HG02885 (cell line): ENCODE data around the gene PER3.
"Not testable (repeated sequence)": the region's sequence is repeated elsewhere in the genome, so short reads cannot be mapped to it uniquely, and the experiment has no call there.

Source experiments
- ATAC-seq: cut with Tn5 transposase; IDR thresholded peaks from one replicate; pipeline ENCODE4 v1.9.1; 2021; ENCODE audit warnings: mild to moderate bottlenecking; ENCODE audit not compliant: unreplicated experiment, poor library complexity

The PER3 gene

DNA sequence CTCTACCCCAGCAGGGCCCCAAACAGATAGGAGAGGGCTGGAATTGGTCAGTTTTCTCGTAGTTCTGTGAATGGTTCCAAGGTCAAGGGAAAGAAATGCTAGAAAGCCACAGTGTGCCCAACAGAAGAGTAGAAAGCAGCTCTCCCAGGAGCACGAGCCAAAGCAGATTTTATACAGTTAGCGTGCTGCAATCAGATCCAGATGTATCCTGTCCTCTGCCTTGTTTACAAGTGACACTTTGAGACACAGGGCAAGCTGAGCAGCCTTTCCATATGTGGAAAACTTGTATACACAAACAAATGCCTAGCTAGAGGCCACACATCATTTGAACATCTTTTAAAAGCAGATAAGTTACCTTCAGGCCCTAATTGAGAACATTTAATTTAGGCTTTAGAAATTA, 6.5 kb upstream of the PER3 start:
- ATAC-seq: no peak

DNA sequence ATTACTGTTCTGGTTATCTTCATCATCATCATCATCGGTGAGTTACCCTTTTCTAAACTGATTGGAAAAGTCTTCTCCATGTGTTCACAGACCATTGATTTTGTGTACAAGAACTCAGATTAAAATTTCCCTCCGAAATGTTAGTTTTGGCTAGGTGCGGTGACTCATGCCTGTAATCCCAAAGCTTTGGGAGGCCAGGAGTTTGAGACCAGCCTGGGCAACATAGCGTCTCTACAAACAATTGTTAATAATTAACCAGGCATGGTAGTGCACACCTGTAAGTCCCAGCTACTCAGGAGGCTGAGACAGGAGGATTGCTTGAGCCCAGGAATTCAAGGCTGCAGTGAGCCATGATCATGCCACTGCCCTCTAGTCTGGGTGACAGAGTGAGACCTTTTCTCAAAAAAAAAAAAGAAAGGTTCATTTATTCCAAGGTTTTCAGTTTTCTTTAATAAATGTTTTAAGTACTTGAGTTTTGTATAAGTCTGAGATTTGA, 5.9 kb upstream of the PER3 start:
- ATAC-seq: no peak

DNA sequence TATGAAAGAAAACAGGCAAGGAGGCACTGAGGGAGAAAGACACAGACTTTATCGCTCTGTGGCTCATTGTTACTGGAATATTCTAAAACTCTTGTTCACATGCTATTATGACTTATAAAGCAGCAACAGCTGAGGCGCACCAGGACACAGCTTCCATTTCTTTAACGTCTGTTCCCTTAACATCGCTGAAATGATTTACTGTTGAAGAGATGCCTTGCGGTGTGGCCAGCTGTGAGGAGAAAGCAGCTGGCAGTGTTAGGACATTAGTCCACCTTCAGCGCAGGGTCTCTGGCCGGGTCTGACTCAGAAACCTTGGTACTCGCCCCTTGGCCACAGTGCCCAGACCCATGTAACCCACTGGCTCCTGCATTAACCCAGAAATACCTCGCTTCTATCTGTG, 3.1 kb upstream of the PER3 start:
- ATAC-seq: no peak

DNA sequence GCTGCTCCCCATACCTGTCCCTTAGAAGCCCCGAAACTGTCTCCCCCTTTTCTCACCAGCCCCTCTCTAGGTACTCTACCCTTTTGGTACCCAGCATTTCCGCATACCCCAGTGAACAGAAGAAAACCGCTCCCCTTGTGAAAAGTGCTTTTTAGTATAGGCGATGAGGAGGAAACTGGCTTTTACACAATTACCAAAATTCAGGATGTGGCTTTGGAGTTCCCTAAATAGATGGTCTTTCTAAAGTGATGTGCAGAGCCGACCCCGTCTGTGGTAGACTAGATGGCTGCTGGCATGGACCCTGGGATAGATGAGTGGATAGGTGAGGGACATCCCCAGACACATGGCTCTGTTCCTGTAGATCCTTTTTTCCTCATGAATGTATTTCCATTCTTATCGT, 2.6 kb upstream of the PER3 start:
- ATAC-seq: no peak

DNA sequence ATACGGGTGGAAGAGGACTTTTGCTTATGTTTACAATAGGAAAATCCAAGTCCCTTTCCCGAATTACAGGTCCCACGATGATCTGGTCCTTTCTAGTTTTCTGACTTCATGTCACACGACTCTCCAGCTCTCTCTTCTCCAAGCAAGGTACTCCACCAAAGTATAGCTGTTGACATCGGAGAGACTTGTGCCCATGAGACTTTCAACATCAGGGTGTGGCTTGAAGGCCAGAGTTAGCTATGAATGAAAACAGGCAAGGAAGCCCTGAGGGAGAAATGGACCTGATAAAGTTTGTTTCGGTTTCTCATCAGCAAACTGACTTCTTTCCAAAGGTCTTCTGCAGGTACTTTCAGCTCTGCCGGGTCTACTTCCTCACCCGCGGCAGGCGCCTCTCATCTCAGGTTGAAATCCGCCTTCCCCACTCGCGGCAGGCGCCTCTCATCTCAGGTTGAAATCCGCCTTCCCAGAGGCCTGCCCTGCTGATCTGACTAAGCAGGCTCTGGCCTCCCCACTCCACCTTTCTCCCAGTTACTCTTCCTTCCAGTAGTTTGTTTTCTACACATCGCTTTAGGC, 2.1 kb upstream of the PER3 start:
- no peak for ATAC-seq

DNA sequence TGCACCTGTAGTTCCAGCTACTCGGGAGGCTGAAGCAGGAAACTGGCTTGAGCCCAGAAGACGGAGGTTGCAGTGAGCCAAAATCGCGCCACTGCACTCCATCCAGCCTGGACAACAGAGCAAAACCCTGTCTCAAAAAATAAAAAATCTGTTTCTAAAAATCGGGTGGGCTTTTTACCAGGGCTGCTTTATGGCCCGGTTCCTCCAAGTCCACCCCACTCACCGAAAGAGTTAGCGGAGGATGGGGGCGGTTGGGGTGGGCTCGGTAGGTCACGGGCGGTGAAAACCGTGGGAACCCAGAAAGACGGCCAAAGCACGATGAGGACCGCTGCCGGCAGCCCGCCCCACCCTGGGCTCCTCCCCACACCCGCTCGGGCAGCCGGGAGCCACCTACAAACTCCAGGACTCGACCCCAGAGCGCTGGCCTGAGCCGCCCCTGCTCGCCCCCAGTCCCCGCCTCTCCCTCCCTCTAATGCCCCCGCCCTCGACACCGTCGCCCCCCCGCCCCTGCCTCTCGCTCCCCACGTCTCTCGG, 846 bp upstream of the PER3 start:
- ATAC-seq: no peak

DNA sequence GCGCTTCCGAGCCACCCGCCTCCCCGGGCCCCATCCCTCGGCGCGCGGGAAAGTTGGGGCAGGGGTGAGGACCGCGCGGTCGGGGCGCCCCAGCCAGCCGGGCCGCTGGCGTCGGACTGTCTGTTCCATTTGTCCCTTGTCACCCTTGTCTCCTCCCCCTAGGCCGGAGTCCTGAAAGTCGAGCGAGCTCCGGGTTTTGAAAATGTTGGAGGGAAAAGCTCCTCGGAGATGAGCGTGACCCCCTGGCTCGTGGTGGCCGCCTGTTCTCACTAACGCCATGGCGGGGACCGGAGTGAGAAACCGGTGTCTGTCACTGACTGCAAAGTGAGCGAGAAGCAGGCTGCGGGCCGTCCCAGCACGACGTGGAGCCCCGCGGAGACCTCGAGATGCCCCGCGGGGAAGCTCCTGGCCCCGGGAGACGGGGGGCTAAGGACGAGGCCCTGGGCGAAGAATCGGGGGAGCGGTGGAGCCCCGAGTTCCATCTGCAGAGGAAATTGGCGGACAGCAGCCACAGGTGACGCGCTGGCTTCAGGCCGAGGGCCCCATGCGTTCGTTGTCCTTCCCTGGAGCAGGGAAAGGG, 491 bp downstream of the PER3 start:
- no peak for ATAC-seq

DNA sequence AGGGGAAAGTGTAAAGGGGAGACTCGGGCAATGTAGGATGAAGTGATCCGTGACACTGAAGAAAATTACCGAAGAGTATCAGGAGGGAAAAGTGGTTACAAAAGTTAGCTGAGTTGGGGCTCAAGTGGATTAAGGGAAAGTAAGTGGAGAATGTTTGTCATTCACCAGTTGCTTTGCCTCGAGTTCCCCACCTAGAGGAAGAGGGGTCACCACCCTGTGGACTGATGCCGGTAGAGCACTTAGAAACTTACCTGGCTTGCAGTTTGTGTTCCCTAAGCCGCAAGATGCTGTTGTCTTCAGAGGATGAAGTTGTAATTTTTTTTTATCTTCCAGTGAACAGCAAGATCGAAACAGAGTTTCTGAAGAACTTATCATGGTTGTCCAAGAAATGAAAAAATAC, 1.0 kb downstream of the PER3 start:
- no peak for ATAC-seq

DNA sequence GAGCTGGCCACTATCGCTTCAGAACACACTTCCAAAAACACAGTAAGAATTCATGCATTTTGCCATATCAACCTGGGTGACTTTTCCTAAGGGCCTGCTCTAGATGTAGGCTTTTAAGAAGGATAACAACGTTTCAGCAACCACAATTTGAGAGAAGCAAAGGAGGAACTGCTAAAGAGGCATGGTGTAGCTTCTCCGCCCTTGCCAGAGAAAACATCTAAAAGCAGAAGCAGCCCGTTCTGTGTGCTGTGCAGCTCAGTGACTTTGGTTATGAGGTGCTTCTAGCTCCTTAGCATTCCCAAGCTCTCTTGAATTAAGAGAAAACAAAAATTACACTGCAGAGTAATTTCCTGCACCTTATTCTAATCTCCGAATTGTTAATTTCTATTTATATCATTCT, 2.7 kb downstream of the PER3 start:
- no peak for ATAC-seq

DNA sequence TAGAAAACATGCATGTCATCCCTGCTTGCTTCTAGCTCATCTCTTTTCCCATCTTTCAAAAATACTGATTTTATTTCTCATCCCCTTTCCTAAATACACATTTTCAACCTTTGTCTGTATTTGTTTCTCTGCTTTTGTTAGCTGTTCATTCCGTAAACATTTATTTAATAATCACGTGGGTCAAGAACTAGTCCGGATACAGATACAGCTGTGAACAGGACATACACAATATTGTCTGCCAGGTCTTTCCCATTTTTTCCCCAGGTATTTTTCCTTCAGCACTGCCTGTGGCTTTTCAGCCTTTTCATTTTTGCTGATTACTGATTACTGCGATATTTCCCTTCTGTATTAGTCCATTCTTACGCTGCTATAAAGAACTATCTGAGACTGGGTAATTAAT, 5.7 kb downstream of the PER3 start:
- no peak for ATAC-seq

DNA sequence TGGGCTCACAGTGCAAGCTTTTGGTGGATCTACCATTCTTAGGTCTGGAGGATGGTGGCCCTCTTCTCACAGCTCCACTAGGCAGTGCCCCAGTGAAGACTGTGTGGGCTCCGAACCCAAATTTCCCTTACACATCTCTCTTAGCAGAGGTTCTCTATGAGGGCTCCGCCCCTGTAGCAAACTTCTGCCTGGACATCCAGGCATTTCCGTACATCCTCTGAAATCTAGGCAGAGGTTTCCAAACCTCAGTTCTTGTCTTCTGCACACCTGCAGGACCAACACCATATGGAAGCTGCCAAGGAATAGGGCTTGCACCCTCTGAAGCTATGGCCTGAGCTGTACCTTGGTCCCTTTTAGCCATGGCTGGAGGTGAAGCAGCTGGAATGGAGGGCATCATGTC, 6.9 kb downstream of the PER3 start:
- ATAC-seq: not testable (repeated sequence)

DNA sequence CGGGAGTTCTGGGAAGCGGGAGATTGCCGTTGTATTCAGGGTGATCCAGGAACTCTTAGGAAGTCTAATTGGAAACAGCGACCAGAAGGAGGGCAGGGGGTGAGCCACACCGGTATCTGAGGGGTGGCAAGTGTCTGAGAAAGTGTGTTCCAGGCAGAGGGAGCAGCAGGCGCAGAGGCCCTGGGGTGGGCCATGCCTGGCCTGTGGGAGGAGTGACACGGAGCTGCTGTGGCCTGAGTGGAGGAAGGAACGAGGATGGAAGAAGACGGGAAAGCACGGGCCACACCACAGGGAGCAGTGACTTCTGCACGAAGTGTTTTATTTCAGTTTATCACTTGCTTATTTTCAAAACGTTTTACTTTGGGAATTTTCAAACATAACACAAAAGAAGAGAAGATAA, 11.3 kb downstream of the PER3 start:
- no peak for ATAC-seq

DNA sequence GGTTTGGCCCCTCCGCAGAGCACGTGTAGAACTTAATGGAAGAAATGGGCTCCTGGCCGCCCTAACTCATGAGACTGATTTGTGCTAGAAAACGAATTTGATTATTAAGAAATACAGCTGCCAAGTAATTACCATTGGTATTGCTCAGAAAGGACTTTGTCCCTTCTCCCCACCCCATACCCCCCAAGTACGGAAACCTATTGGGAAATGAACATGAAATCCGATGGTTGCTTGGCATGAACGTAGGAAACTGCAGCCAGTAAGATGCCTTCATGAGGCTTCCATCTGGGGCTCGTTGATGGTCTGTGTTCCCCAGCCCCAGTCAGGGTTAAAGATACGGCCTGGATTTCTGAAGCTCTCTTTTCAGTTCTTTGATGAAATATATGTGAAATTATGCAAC, 21.4 kb downstream of the PER3 start:
- no peak for ATAC-seq

DNA sequence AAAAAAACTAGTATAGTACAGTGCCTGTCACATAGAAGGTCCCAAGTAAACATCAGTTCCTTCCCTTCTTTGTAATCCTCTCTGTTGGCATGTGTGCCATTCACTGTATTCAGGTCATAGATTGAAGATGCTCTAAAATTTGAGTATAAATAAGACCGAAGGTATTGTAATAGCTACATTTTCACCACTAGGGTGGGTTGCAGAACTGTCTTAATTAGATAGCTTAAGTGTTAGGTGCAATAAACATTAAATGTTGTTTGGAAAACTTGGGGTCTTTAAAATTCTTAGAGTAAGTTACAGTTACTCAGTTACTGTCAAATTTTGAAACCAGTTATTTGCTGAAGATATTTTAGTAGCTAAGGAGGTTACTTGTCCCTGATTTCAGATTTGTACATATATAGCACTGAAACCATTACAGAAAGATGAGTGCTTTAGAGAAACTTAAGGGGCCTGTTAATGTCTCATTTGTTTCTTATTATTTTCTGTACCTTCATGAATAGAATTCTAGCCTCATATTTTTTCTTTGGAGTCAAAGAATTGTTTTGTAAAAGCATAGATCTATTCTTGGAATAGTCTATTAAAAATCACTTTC, 24.3 kb downstream of the PER3 start:
- ATAC-seq: no peak

DNA sequence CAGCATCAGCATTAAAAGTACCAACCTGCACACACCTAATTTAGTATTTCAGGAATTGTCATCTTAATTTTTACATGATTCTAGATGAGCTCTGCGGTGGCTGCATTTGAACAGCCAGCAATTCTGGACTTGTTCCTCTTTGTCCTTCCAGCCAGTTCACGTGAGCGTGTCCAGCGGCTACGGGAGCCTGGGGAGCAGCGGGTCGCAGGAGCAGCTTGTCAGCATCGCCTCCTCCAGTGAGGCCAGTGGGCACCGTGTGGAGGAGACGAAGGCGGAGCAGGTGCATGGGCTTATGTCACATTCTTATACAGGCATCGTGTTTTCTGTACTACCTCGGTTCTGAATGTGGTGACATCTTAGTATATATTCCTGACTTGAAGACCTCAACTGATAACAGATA, 25.7 kb downstream of the PER3 start:
- no peak for ATAC-seq

DNA sequence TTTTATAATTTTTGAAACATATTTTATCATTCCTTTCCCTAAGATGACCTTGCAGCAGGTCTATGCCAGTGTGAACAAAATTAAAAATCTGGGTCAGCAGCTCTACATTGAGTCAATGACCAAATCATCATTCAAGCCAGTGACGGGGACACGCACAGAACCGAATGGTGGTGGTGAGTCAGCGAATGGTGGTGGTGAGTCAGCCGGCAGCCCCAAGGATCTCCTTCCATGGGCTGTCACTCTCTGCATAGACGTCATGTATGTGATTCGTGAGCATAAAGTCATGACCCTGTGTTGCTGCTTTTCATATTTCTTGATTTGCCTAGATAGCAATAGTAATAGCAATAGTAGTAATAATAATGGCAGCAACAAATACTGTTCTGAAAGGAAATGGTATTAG, 26.3 kb downstream of the PER3 start:
- no peak for ATAC-seq

DNA sequence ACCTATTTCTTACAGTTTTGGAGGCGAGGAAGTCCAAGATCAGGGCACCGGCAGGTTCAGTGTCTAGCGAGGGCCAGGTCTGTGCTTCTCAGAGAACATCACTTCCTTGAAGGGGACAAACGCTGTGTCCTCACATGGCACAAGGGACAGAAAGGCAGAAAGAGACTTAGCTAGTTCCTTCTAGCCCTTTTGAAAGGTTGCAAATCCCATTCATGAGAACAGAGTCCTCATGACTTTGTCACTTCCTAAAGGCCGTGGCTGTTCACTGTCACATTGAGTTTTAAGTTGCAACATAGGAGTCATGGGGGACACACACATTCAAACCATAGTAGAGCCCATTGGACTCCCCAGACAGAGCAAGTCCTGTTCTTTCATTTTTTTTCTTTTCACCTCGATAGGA, 27.4 kb downstream of the PER3 start:
- no peak for ATAC-seq

DNA sequence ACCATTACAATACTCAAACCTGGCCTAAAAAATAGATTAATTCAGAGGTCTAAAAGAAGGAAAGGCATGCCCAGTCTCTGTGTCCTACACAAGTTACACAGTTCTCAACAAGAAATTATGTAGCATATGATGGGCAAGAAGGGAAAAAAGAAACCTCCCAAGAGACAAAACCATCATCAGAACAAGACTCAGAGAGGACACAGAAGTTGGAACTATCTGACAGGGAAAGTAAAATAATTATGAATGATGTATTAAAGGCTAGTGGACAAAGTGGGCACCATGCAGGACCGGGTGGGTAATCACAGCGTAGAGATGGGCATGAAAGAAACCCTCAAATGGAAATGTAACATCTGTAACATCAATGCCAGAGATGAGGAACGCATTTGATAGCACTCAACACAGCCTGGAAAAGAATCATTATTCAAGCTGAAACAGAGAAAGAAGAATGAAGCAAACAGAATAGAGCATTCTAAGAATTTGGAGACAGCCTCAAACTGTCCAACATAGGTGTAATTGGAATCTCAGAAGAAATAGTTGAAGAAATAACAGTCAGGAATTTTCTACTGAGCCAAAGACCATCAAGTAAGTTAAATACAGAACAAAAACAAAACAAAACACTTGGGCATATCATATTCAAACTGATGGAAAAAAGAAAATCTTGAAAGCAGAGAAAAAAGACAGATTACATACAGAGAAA, 29.7 kb downstream of the PER3 start:
- ATAC-seq: no peak

DNA sequence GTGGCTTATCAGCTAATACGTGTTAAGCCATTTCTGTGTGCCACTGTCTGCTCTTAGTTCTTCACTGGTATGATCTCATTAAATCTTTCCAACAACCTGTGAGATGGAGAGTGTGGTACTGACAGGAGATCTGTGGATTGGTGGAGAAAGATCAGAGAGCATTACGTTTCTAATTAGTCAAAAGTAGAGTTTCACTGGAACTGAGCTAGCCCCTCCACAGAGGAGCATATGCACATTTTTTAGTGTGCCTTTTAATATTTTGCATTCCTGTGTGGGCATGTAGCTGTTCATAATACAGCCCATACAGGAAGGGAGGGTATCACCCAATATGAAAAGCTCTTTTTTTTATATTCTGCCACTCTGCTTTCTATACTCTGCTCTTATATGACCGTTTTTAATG, 37.2 kb downstream of the PER3 start:
- no peak for ATAC-seq

DNA sequence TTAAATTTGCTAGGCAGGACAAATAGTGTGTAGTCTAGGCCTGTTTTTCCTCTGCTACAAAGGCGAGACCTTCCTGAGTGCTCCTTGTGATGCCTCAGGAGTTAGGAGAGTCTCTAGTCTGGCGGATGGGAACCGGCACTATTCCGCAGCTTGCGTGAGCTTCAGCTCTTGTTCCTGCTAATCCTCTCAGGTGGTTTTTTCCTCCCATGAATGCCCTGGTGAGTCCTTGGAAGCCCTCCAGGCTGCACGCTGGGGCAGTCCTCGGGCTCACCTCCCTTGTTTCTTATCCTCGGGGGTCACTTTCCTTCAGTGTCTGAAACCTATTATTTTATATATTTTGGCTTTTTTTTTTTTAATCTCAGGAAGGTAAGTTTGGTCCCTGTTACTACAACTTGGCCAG, 40.6 kb downstream of the PER3 start:
- ATAC-seq: no peak

DNA sequence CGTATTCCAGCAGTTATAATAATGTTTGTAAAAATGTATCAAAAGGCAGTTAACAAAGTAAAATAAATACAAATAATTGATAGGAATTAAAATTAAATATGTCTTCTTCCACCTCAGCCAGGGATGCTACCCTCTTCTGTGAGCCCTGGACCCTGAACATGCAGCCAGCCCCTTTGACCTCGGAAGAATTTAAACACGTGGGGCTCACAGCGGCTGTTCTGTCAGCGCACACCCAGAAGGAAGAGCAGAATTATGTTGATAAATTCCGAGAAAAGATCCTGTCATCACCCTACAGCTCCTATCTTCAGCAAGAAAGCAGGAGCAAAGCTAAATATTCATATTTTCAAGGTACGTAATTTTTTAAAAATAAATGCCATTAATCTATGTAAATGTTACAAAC, 42.3 kb downstream of the PER3 start:
- ATAC-seq: no peak
